ENCODE results near the gene PRRC2C. TPM values are rescaled to one million over a fixed set of nuclear protein-coding genes. Genes with fewer than 3 reads are reported as not detected.

PRRC2C gene
- total RNA-seq, 2 donors from 2014 or later = 198 to 210 TPM

DNA sequence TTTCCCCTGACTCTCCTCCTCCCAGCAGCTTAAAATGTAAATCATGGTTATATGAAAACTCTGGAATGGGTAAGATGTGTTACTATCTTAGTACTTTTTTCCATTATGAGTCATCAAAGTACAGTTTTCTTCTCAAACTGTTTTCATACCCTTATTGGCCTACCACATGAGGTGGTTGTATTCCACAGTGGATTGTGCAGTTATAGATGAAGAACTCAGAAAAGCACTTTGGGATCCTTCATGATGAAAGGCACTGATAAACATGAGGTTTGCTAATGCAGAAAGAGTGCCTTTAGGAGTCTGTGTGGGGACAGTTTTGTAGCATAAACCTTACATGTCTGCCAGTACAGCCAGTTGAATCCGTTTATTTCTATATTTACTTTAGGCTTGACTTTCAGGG, 104.7 kb downstream of the PRRC2C start:
- Histone ChIP-seq H3K27ac (ENCODE audit: low read depth, low read length) (no peak overlapping the region), H3K9me3 (ENCODE audit: control insufficient read depth, low read length) (no peaks in the 10 kb centered on the region), H3K4me1 (ENCODE audit: control insufficient read depth, insufficient read depth, low read length) (no peaks in the 10 kb centered on the region), H3K27me3 (ENCODE audit: control insufficient read depth, insufficient read depth, low read length, poor library complexity, severe bottlenecking) (no peaks in the 10 kb centered on the region), H3K36me3 (ENCODE audit: control insufficient read depth, insufficient read depth, low read length) (peaks cover 88% of the 10 kb centered on the region), H3K9ac (ENCODE audit: extremely low read depth, low read length, poor library complexity, severe bottlenecking) (no peak overlapping the region), H3K4me3 (ENCODE audit: low read length) (no peak overlapping the region)
- DNase-seq = no peak
- no peak overlapping the region for H3K4me3 Mint-ChIP-seq
- TF ChIP-seq CTCF (conservative IDR thresholded peaks at IDR 0.05) = no peak
- no peaks in the 10 kb centered on the region for H3K4me1 Mint-ChIP-seq
- H3K27ac Mint-ChIP-seq = no peak overlapping the region
- H3K9me3 Mint-ChIP-seq = no peaks in the 10 kb centered on the region
- H3K36me3 Mint-ChIP-seq (ENCODE audit: low read depth) = peaks cover 78% of the 10 kb centered on the region
- no peaks in the 10 kb centered on the region for H3K27me3 Mint-ChIP-seq (ENCODE audit: insufficient read depth)
- WGBS, 2 experiments (ENCODE audit: insufficient coverage in 1 of 2, insufficient read length in 1 of 2) = 100% methylated on average over 1 of the region's 1 CpG

DNA sequence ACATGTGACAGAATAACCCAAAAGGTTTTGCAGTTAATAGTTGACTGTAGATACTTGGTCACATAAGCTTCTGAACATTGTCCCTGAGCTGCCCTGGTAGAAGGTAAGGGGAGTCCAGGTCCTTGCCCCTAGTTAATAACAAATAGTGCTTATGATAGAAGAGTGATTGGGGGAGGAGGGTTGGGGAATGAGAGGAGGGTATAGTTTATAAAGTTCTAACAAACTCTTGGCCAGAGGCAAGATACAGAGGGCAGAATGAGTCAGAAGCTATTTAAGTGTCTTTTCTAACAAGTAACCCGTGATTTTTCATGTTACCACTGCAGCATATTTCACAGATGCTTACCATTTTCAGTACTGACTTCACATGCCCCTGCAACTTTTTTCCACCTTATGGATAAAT, 110.0 kb downstream of the PRRC2C start:
- Histone ChIP-seq H3K4me1 (ENCODE audit: control insufficient read depth, insufficient read depth, low read length) (no peaks in the 10 kb centered on the region), H3K4me3 (ENCODE audit: low read length) (no peak overlapping the region), H3K9ac (ENCODE audit: extremely low read depth, low read length, poor library complexity, severe bottlenecking) (no peak overlapping the region), H3K27me3 (ENCODE audit: control insufficient read depth, insufficient read depth, low read length, poor library complexity, severe bottlenecking) (no peaks in the 10 kb centered on the region), H3K9me3 (ENCODE audit: control insufficient read depth, low read length) (no peaks in the 10 kb centered on the region), H3K27ac (ENCODE audit: low read depth, low read length) (no peak overlapping the region), H3K36me3 (ENCODE audit: control insufficient read depth, insufficient read depth, low read length) (peaks cover 67% of the 10 kb centered on the region)
- peaks cover 41% of the 10 kb centered on the region for H3K36me3 Mint-ChIP-seq (ENCODE audit: low read depth)
- H3K4me1 Mint-ChIP-seq = no peaks in the 10 kb centered on the region
- no peaks in the 10 kb centered on the region for H3K9me3 Mint-ChIP-seq
- no peak overlapping the region for H3K27ac Mint-ChIP-seq
- 88 to 100% methylated on average over 1 of the region's 1 CpG for WGBS, 2 experiments (ENCODE audit: insufficient coverage in 1 of 2, insufficient read length in 1 of 2)
- no peak overlapping the region for H3K4me3 Mint-ChIP-seq
- no peak for TF ChIP-seq CTCF (conservative IDR thresholded peaks at IDR 0.05)
- H3K27me3 Mint-ChIP-seq (ENCODE audit: insufficient read depth) = no peaks in the 10 kb centered on the region
- DNase-seq = no peak

DNA sequence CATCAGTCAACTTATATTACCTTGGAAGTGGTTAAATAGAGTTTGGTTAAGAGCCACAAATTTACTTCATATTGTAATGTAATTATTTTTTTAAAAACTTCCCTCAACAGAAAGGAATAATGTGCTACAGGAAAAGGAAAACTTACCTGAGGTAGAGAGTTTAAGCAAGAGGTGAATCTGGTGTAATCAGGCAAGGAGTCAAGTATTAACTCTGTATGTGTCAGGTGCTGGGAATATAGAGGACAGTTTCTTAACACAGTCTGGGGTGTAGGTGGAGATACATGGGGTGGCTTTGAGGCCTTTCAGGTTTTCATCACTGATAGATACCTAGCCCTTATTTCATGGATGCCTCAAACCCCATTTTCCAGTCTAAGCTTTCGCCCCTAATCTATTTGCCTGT, 110.8 kb downstream of the PRRC2C start:
- H3K27me3 Mint-ChIP-seq (ENCODE audit: insufficient read depth) = no peaks in the 10 kb centered on the region
- no peaks in the 10 kb centered on the region for H3K9me3 ChIP-seq (ENCODE audit: control insufficient read depth, low read length)
- peaks cover 34% of the 10 kb centered on the region for H3K36me3 Mint-ChIP-seq (ENCODE audit: low read depth)
- peaks cover 59% of the 10 kb centered on the region for H3K36me3 ChIP-seq (ENCODE audit: control insufficient read depth, insufficient read depth, low read length)
- no peak for TF ChIP-seq CTCF (conservative IDR thresholded peaks at IDR 0.05)
- no peaks in the 10 kb centered on the region for H3K27me3 ChIP-seq (ENCODE audit: control insufficient read depth, insufficient read depth, low read length, poor library complexity, severe bottlenecking)
- no peak overlapping the region for H3K27ac ChIP-seq (ENCODE audit: low read depth, low read length)
- no peaks in the 10 kb centered on the region for H3K4me1 ChIP-seq (ENCODE audit: control insufficient read depth, insufficient read depth, low read length)
- 97% methylated on average over 1 of the region's 1 CpG; no CpG with 5 or more reads in 1 of the 2 experiments for WGBS, 2 experiments (ENCODE audit: insufficient coverage in 1 of 2, insufficient read length in 1 of 2)
- H3K4me1 Mint-ChIP-seq = no peaks in the 10 kb centered on the region
- H3K9me3 Mint-ChIP-seq = no peaks in the 10 kb centered on the region
- H3K4me3 ChIP-seq (ENCODE audit: low read length) = no peak overlapping the region
- H3K27ac Mint-ChIP-seq = no peak overlapping the region
- no peak for DNase-seq
- no peak overlapping the region for H3K4me3 Mint-ChIP-seq
- H3K9ac ChIP-seq (ENCODE audit: extremely low read depth, low read length, poor library complexity, severe bottlenecking) = no peak overlapping the region

Data from endodermal cell (in vitro differentiated cells).